CD14-positive monocyte (primary cell): ENCODE results near the gene SH3PXD2A. TPM values are rescaled to one million over a fixed set of nuclear protein-coding genes. Genes with fewer than 3 reads are reported as not detected.

Source experiments
- DNase-seq, 3 donors: peaks; one replicate each; pipeline ENCODE4 v3.0.0-alpha.2; 2011 to 2022
- H2AFZ ChIP-seq: 2 replicates; pipeline ENCODE4 v1.6.0; 2012; ENCODE audit warnings: mild to moderate bottlenecking, low read depth, low read length, inconsistent platforms; ENCODE audit not compliant: insufficient read depth, poor library complexity, severe bottlenecking
- H3K27ac ChIP-seq, 2 donors: 1 replicate in 1 of 2; 2 replicates in 1 of 2; pipeline ENCODE4 v1.5.1; 2012 to 2013; ENCODE audit warnings: low read length in 2 of 2, control low read depth in 1 of 2, inconsistent platforms in 1 of 2, low read depth in 1 of 2, mild to moderate bottlenecking in 1 of 2
- H3K27me3 ChIP-seq, 2 donors: one replicate each; pipeline versions ENCODE4 v1.6.0 to v1.6.1; 2011 to 2013; ENCODE audit warnings: low read length in 2 of 2; ENCODE audit not compliant: control insufficient read depth in 2 of 2, insufficient read depth in 2 of 2
- H3K36me3 ChIP-seq, 2 donors: replicated peaks in 1 of 2; 1 replicate in 1 of 2; 2 replicates in 1 of 2; pipeline versions ENCODE4 v1.5.1 to v1.6.1; 2012 to 2013; ENCODE audit warnings: low read length in 2 of 2, control low read depth in 1 of 2, inconsistent platforms in 1 of 2, mild to moderate bottlenecking in 1 of 2; ENCODE audit not compliant: insufficient read depth in 2 of 2, control insufficient read depth in 1 of 2
- H3K4me1 ChIP-seq, 2 donors: 1 replicate in 1 of 2; 2 replicates in 1 of 2; pipeline versions ENCODE4 v1.5.1 to v1.6.1; 2012 to 2013; ENCODE audit warnings: low read length in 2 of 2, control low read depth in 1 of 2, inconsistent platforms in 1 of 2, mild to moderate bottlenecking in 1 of 2, moderate library complexity in 1 of 2; ENCODE audit not compliant: insufficient read depth in 2 of 2, control insufficient read depth in 1 of 2
- H3K4me2 ChIP-seq: replicated peaks from 2 replicates; pipeline ENCODE3; 2012; ENCODE audit warnings: low read length, moderate library complexity, mild to moderate bottlenecking; ENCODE audit not compliant: poor library complexity, severe bottlenecking; ENCODE audit errors: extremely low read depth
- H3K4me3 ChIP-seq, 3 experiments: fragments of 200-600 bp in 1 of 3; sonication (generic) in 1 of 3; replicated peaks in 1 of 3; 1 replicate in 2 of 3; 2 replicates in 1 of 3; pipeline ENCODE4 v1.5.1; 2011 to 2013; ENCODE audit warnings: low read length in 3 of 3, mild to moderate bottlenecking in 3 of 3, control low read depth in 2 of 3, low read depth in 2 of 3, inconsistent platforms in 1 of 3, moderate library complexity in 1 of 3
- H3K79me2 ChIP-seq: 2 replicates; pipeline ENCODE4 v1.6.0; 2012; ENCODE audit warnings: mild to moderate bottlenecking, control low read depth, inconsistent platforms, low read length, moderate library complexity; ENCODE audit not compliant: insufficient read depth
- H3K9ac ChIP-seq: 2 replicates; pipeline ENCODE4 v1.6.0; 2017; ENCODE audit warnings: low read length, mild to moderate bottlenecking; ENCODE audit not compliant: insufficient read depth, poor library complexity, severe bottlenecking
- H3K9me3 ChIP-seq, 2 donors: replicated peaks in 1 of 2; 1 replicate in 1 of 2; 2 replicates in 1 of 2; pipeline versions ENCODE4 v1.5.1 to v1.6.1; 2012 to 2013; ENCODE audit warnings: low read length in 2 of 2, control low read depth in 1 of 2; ENCODE audit not compliant: control insufficient read depth in 1 of 2, insufficient read depth in 1 of 2
- H4K20me1 ChIP-seq: 2 replicates; pipeline ENCODE4 v1.6.0; 2012; ENCODE audit warnings: mild to moderate bottlenecking, low read length, control low read depth, moderate library complexity; ENCODE audit not compliant: insufficient read depth
- H3K27ac Mint-ChIP-seq, 7 donors: one replicate each; pipeline ENCODE4 v1.8.0; 2020; ENCODE audit warnings: mild to moderate bottlenecking in 7 of 7, mixed read lengths in 7 of 7, moderate library complexity in 6 of 7, inconsistent platforms in 2 of 7
- H3K27me3 Mint-ChIP-seq, 3 donors: one replicate each; pipeline ENCODE4 v1.8.0; 2021 to 2022; ENCODE audit warnings: low read depth in 3 of 3, mild to moderate bottlenecking in 3 of 3, mixed read lengths in 3 of 3, moderate library complexity in 3 of 3, inconsistent platforms in 1 of 3
- H3K36me3 Mint-ChIP-seq, 2 donors: one replicate each; pipeline ENCODE4 v1.8.0; 2020; ENCODE audit warnings: mixed read lengths in 2 of 2, inconsistent platforms in 1 of 2, mild to moderate bottlenecking in 1 of 2
- H3K4me1 Mint-ChIP-seq: one replicate; pipeline ENCODE4 v1.8.0; 2020; ENCODE audit warnings: mild to moderate bottlenecking, mixed read lengths
- H3K4me3 Mint-ChIP-seq, 2 donors: one replicate each; pipeline ENCODE4 v1.8.0; 2020; ENCODE audit warnings: mild to moderate bottlenecking in 2 of 2, mixed read lengths in 2 of 2, moderate library complexity in 1 of 2
- H3K9me3 Mint-ChIP-seq, 7 donors: one replicate each; pipeline ENCODE4 v1.8.0; 2020 to 2022; ENCODE audit warnings: mixed read lengths in 7 of 7, mild to moderate bottlenecking in 6 of 7, moderate library complexity in 6 of 7, inconsistent platforms in 2 of 7
- WGBS: methylation state at CpG from one replicate; pipeline ENCODE4 v1.1.5; 2013; ENCODE audit warnings: missing lambda C conversion rate; ENCODE audit not compliant: insufficient coverage; 5-methylcytosine and 5-hydroxymethylcytosine counted together
- intact Hi-C, 2 donors: fragments of 100-400 bp; cut with micrococcal nuclease; formaldehyde crosslinking; loops; one replicate each; pipeline versions ENCODE4 v1.15.0 to v1.15.1; 2023
- polyA plus RNA-seq, 3 donors: library from polyadenylated mRNA; depleted of rRNA in 1 of 3; unstranded in 2 of 3; stranded (reverse) in 1 of 3; fragments of 300-500 nt in 2 of 3; fragments of >200 nt in 1 of 3; fragmentation: Illumina TruSeq in 2 of 3; gene quantifications; 1 replicate in 2 of 3; 2 replicates in 1 of 3; pipeline ENCODE4 v1.2.3, GENCODE V29; 2012 to 2021
- TF ChIP-seq, protein P1 (sequence below): fragments of 200-600 bp; IDR thresholded peaks from one replicate; pipeline ENCODE4 v1.8.0; 2022; ENCODE audit warnings: antibody characterized with exemption, mild to moderate bottlenecking

Gene SH3PXD2A
- polyA plus RNA-seq, 3 donors = 0.01 to 0.76 (median 0.05) TPM

- peak overlapping the region; percentile 9 for H3K9ac ChIP-seq
- peaks cover 10 to 14% of the 10 kb centered on the region in 2 donors for H3K4me1 ChIP-seq
- peak in 1 of 3 donors; percentile 31 for DNase-seq
- peaks cover 1 to 4% of the 10 kb centered on the region in 2 donors for H3K36me3 Mint-ChIP-seq
- peak overlapping the region; percentile 62 to 92 for H3K4me3 Mint-ChIP-seq
- H3K4me1 Mint-ChIP-seq = peaks cover 13% of the 10 kb centered on the region
- intact Hi-C loops = no loop called here
- H3K4me3 ChIP-seq = peak overlapping the region in 1 of 3 experiments; percentile 56
- no peaks in the 10 kb centered on the region for H3K27me3 ChIP-seq
- TF ChIP-seq, protein P1, sequence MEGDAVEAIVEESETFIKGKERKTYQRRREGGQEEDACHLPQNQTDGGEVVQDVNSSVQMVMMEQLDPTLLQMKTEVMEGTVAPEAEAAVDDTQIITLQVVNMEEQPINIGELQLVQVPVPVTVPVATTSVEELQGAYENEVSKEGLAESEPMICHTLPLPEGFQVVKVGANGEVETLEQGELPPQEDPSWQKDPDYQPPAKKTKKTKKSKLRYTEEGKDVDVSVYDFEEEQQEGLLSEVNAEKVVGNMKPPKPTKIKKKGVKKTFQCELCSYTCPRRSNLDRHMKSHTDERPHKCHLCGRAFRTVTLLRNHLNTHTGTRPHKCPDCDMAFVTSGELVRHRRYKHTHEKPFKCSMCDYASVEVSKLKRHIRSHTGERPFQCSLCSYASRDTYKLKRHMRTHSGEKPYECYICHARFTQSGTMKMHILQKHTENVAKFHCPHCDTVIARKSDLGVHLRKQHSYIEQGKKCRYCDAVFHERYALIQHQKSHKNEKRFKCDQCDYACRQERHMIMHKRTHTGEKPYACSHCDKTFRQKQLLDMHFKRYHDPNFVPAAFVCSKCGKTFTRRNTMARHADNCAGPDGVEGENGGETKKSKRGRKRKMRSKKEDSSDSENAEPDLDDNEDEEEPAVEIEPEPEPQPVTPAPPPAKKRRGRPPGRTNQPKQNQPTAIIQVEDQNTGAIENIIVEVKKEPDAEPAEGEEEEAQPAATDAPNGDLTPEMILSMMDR = no peak
- H3K27ac ChIP-seq = no peak overlapping the region
- no peaks in the 10 kb centered on the region for H3K9me3 ChIP-seq
- H3K4me2 ChIP-seq = peak overlapping the region; percentile 64
- H4K20me1 ChIP-seq = peaks cover 10% of the 10 kb centered on the region
- H3K79me2 ChIP-seq = no peaks in the 10 kb centered on the region
- peaks cover 0 to 3% (median 2%) of the 10 kb centered on the region in 7 donors for H3K9me3 Mint-ChIP-seq
- no peaks in the 10 kb centered on the region for H3K36me3 ChIP-seq
- H3K27me3 Mint-ChIP-seq = peaks cover 9 to 27% (median 9%) of the 10 kb centered on the region in 3 donors
- peak overlapping the region in 1 of 7 donors; percentile 16 for H3K27ac Mint-ChIP-seq
- H2AFZ ChIP-seq = peak overlapping the region; percentile 38
- 19% methylated on average over 37 of the region's 37 CpGs for WGBS
Observed at GRCh38 chr10:103668351-103669242, 186.8 kb downstream of the SH3PXD2A start.

DNA sequence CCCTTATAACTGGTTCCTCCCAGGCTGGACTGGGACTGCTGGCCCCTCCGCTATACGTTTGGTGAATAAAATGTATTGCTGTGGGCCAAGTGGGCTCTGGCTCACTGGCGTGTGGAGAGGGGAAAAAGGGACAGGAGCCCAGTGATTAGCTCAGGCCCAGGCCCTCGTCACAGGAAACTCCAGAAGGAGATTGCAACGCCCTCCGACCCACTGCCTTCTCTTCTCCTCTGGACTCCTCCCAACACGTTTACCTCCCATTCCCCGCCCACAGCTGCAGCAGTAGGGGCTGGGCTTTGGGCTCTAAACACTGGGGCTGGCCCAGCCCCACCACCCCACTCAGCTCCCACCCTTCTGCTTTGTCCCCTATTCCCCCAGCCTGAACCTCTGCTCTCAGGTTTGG lies 188.0 kb downstream of the SH3PXD2A start:
- intact Hi-C loops = no loop called here
- H3K9me3 Mint-ChIP-seq = peaks cover 0 to 3% (median 2%) of the 10 kb centered on the region in 7 donors
- peaks cover 7 to 25% (median 11%) of the 10 kb centered on the region in 3 donors for H3K27me3 Mint-ChIP-seq
- Histone ChIP-seq H3K79me2 (no peaks in the 10 kb centered on the region), H3K4me2 (no peak overlapping the region), H2AFZ (no peak overlapping the region), H3K4me1 (peaks cover 10 to 14% of the 10 kb centered on the region in 2 donors), H3K36me3 (no peaks in the 10 kb centered on the region), H4K20me1 (peaks cover 10% of the 10 kb centered on the region), H3K9ac (no peak overlapping the region), H3K27me3 (no peaks in the 10 kb centered on the region), H3K27ac (no peak overlapping the region), H3K4me3 (no peak overlapping the region), H3K9me3 (no peaks in the 10 kb centered on the region)
- 79% methylated on average over 3 of the region's 8 CpGs for WGBS
- DNase-seq = peak in 1 of 3 donors; percentile 36
- peak overlapping the region in 2 of 7 donors; percentile 18 to 60 for H3K27ac Mint-ChIP-seq
- H3K4me1 Mint-ChIP-seq = peaks cover 13% of the 10 kb centered on the region
- H3K4me3 Mint-ChIP-seq = no peak overlapping the region
- TF ChIP-seq, protein P1 = no peak
- H3K36me3 Mint-ChIP-seq = peaks cover 1 to 4% of the 10 kb centered on the region in 2 donors
